BLaER1 (cell line): ENCODE data around the gene NOL3.

ENCODE experiments used
- H3K27ac ChIP-seq: shearing (Covaris generic); formaldehyde crosslinking; 2 replicates; pipeline ENCODE4 v1.8.1; 2022
- H3K27me3 ChIP-seq: shearing (Covaris generic); formaldehyde crosslinking; 2 replicates; pipeline ENCODE4 v1.8.1; 2022
- H3K36me3 ChIP-seq: shearing (Covaris generic); formaldehyde crosslinking; 2 replicates; pipeline ENCODE4 v1.8.1; 2022
- H3K4me1 ChIP-seq: shearing (Covaris generic); formaldehyde crosslinking; 2 replicates; pipeline ENCODE4 v1.8.1; 2022
- H3K4me2 ChIP-seq: shearing (Covaris generic); formaldehyde crosslinking; 2 replicates; pipeline ENCODE4 v1.8.1; 2022
- H3K4me3 ChIP-seq: shearing (Covaris generic); formaldehyde crosslinking; 2 replicates; pipeline ENCODE4 v1.8.1; 2022
- H3K9ac ChIP-seq: shearing (Covaris generic); formaldehyde crosslinking; 2 replicates; pipeline ENCODE4 v1.8.1; 2022
- H3K9me3 ChIP-seq: shearing (Covaris generic); formaldehyde crosslinking; 2 replicates; pipeline ENCODE4 v1.8.1; 2022
- H4K20me1 ChIP-seq: shearing (Covaris generic); formaldehyde crosslinking; 2 replicates; pipeline ENCODE4 v1.8.1; 2022
- Cebpa-rat ChIP-seq: shearing (Covaris generic); IDR thresholded peaks from 2 replicates; pipeline ENCODE4 v1.8.1; 2022

NOL3 gene

DNA sequence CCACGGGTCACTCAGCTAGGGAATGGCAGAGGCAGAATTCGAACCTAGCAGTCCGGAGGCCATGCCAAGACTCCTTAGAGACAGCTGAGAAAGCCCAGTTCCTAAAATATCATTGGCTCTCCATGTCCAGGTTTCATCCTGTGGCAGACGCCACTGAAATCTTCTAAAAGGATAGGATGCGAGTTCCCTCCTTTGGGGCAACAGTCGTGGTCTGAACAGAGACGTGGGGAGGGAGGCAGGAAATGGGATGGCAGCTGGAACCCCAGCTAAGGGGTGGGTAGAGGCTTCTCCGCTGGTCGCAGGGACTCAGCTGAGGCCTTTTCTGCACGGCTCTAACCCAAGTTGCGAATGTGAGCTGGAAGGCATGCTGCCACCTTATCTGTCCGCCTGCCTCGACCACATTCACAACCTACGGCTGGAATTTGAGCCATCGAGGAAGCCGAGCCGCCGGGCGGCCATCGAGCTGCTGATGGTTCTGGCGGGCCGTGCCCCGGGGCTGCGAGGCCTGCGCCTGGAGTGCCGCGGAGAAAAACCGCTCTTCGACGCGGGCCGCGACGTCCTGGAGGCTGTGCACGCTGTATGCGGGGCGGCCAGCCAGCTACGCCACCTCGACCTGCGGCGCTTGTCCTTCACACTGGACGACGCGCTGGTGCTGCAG is 7.7 kb upstream of the NOL3 start:
- H3K27ac ChIP-seq, result no peak overlapping the region
- H3K4me1 ChIP-seq, result peaks cover 62% of the 10 kb centered on the region
- H3K4me3 ChIP-seq, result peak overlapping the region; percentile 63
- H4K20me1 ChIP-seq, result peaks cover 65% of the 10 kb centered on the region
- no peak for TF ChIP-seq Cebpa-rat
- no peak overlapping the region for H3K9ac ChIP-seq
- no peaks in the 10 kb centered on the region for H3K9me3 ChIP-seq
- peaks cover 67% of the 10 kb centered on the region for H3K27me3 ChIP-seq
- H3K4me2 ChIP-seq, result peak overlapping the region; percentile 81
- no peaks in the 10 kb centered on the region for H3K36me3 ChIP-seq

DNA sequence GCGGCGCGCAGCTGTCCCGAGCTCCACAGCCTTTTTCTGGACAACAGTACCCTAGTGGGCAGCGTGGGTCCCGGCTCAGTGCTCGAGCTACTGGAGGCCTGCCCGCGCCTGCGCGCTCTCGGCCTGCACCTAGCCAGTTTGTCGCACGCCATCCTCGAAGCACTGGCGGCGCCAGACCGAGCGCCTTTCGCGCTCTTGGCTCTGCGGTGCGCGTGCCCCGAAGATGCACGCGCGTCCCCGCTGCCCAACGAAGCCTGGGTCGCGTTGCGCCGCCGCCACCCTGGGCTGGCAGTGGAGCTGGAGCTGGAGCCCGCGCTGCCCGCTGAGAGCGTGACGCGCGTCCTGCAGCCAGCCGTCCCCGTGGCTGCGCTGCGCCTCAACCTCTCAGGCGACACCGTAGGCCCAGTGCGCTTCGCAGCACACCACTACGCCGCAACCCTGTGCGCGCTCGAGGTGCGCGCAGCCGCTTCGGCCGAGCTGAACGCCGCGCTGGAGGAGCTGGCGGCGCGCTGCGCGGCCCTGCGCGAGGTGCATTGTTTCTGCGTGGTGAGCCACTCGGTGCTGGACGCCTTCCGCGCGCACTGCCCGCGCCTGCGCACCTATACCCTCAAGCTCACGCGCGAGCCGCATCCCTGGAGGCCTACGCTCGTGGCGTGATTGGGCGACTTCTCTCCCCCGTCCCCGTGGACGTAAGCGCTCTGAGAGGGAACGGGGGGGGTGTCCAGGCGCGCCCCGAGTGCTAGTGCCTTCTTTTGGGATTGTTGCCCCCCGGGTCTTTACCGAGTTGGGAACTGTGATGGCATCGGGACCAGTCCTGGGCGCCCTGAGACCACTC is 7.0 kb upstream of the NOL3 start:
- peak overlapping the region; percentile 81 for H3K4me2 ChIP-seq
- no peak overlapping the region for H3K27ac ChIP-seq
- H3K27me3 ChIP-seq, result peaks cover 75% of the 10 kb centered on the region
- no peaks in the 10 kb centered on the region for H3K9me3 ChIP-seq
- TF ChIP-seq Cebpa-rat, result no peak
- peak overlapping the region; percentile 63 for H3K4me3 ChIP-seq
- H4K20me1 ChIP-seq, result peaks cover 57% of the 10 kb centered on the region
- H3K36me3 ChIP-seq, result no peaks in the 10 kb centered on the region
- H3K4me1 ChIP-seq, result peaks cover 54% of the 10 kb centered on the region
- H3K9ac ChIP-seq, result 0 out of 2 replicates have a peak overlapping the region, but pooled peaks have one; percentile 10

- H3K4me2 ChIP-seq, result peak overlapping the region; percentile 81
- no peak for TF ChIP-seq Cebpa-rat
- peak overlapping the region; percentile 63 for H3K4me3 ChIP-seq
- H3K27ac ChIP-seq, result no peak overlapping the region
- peaks cover 54% of the 10 kb centered on the region for H3K4me1 ChIP-seq
- H3K9ac ChIP-seq, result no peak overlapping the region
- H3K27me3 ChIP-seq, result peaks cover 81% of the 10 kb centered on the region
- no peaks in the 10 kb centered on the region for H3K9me3 ChIP-seq
- H3K36me3 ChIP-seq, result no peaks in the 10 kb centered on the region
- H4K20me1 ChIP-seq, result peaks cover 50% of the 10 kb centered on the region
Observed at GRCh38 chr16:67163999-67164558, 6.3 kb upstream of the NOL3 start.

- Histone ChIP-seq H3K9ac (no peak within 1 kb of the TSS), H3K4me3 (peak within 1 kb of the TSS; percentile 63), H3K9me3 (no peaks in the 10 kb centered on the region), H4K20me1 (peaks cover 46% of the 10 kb centered on the region), H3K4me1 (peaks cover 57% of the 10 kb centered on the region), H3K36me3 (no peaks in the 10 kb centered on the region), H3K27ac (no peak within 1 kb of the TSS), H3K27me3 (peaks cover 81% of the 10 kb centered on the region), H3K4me2 (peak within 1 kb of the TSS; percentile 81)
- TF ChIP-seq Cebpa-rat, result no peak
Observed at GRCh38 chr16:67164599-67165061, 5.7 kb upstream of the NOL3 start, which contains the start of gene HSF4. Gene HSF4 (plus strand): TSS chr16:67164745. CDS start chr16:67164812, 67 bp downstream.

GRCh38 chr16:67165121-67166078 is 4.9 kb upstream of the NOL3 start:
- Histone ChIP-seq H3K4me1 (peaks cover 63% of the 10 kb centered on the region), H3K9me3 (no peaks in the 10 kb centered on the region), H3K9ac (no peak overlapping the region), H3K27ac (no peak overlapping the region), H4K20me1 (peaks cover 46% of the 10 kb centered on the region), H3K4me2 (peak overlapping the region; percentile 81), H3K4me3 (peak overlapping the region; percentile 55; the same call in 1 of the 2 replicates), H3K27me3 (peaks cover 81% of the 10 kb centered on the region), H3K36me3 (no peaks in the 10 kb centered on the region)
- no peak for TF ChIP-seq Cebpa-rat

- Histone ChIP-seq H3K9me3 (no peaks in the 10 kb centered on the region), H3K9ac (no peak overlapping the region), H3K4me2 (no peak overlapping the region), H3K4me3 (no peak overlapping the region), H4K20me1 (peaks cover 46% of the 10 kb centered on the region), H3K27me3 (peaks cover 78% of the 10 kb centered on the region), H3K27ac (no peak overlapping the region), H3K36me3 (no peaks in the 10 kb centered on the region), H3K4me1 (peaks cover 66% of the 10 kb centered on the region)
- TF ChIP-seq Cebpa-rat, result no peak
Observed at GRCh38 chr16:67166110-67166547, 4.2 kb upstream of the NOL3 start.

- Histone ChIP-seq H3K36me3 (no peaks in the 10 kb centered on the region), H4K20me1 (peaks cover 40% of the 10 kb centered on the region), H3K4me3 (no peak overlapping the region), H3K27ac (no peak overlapping the region), H3K4me1 (peaks cover 66% of the 10 kb centered on the region), H3K9ac (no peak overlapping the region), H3K9me3 (no peaks in the 10 kb centered on the region), H3K4me2 (no peak overlapping the region), H3K27me3 (peaks cover 73% of the 10 kb centered on the region)
- no peak for TF ChIP-seq Cebpa-rat
Observed at GRCh38 chr16:67166598-67167168, 3.7 kb upstream of the NOL3 start.

- Histone ChIP-seq H3K4me1 (peaks cover 68% of the 10 kb centered on the region), H4K20me1 (peaks cover 31% of the 10 kb centered on the region), H3K4me2 (no peak overlapping the region), H3K9me3 (no peaks in the 10 kb centered on the region), H3K27ac (no peak overlapping the region), H3K4me3 (no peak overlapping the region), H3K36me3 (no peaks in the 10 kb centered on the region), H3K27me3 (peaks cover 64% of the 10 kb centered on the region), H3K9ac (no peak overlapping the region)
- no peak for TF ChIP-seq Cebpa-rat
Observed at GRCh38 chr16:67167588-67167987, 2.8 kb upstream of the NOL3 start.

DNA sequence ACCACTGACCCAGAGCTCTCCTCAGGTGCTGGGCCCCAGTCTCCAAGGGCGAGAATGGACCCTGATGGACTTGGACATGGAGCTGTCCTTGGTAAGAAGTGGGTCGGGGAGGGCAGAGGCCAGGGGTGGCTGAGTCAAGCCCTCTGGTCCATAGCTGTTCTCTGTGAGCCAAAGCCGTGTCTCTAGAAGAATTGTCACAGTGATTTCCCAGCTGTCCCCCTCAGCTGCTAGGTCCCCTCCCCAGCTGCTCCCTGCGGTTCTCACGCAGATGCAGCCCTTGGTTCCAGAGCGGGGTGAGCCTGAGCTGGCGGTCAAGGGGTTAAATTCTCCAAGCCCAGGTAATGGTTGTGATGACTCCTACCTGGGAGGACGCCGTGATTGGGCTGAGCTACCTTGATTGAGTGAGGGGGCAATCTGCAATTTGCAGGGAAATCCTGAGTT is 1.3 kb upstream of the NOL3 start:
- Histone ChIP-seq H3K4me3 (no peak overlapping the region; the same call in 1 of the 2 replicates), H3K4me2 (peak overlapping the region; percentile 98), H3K36me3 (no peaks in the 10 kb centered on the region), H3K9ac (no peak overlapping the region), H3K27ac (no peak overlapping the region), H3K9me3 (no peaks in the 10 kb centered on the region), H4K20me1 (peaks cover 17% of the 10 kb centered on the region), H3K27me3 (peaks cover 49% of the 10 kb centered on the region), H3K4me1 (peaks cover 68% of the 10 kb centered on the region)
- TF ChIP-seq Cebpa-rat, result no peak
